ENCODE measurements around the gene DCAF11.

DCAF11 gene

GRCh38 chr14:24139272-24139934 is 24.8 kb downstream of the DCAF11 start:
- DNase-seq (ENCODE audit: low spot score): no peak

GRCh38 chr14:24141097-24141880 is 26.7 kb downstream of the DCAF11 start, which contains the start of gene EMC9:
TSS of gene EMC9 (minus strand) at chr14:24141591. CDS start at chr14:24141304, 287 bp downstream.
- DNase-seq (ENCODE audit: low spot score): peak; percentile 99

- DNase-seq (ENCODE audit: low spot score): no peak
Observed at GRCh38 chr14:24143511-24143910, 28.9 kb downstream of the DCAF11 start.

- DNase-seq (ENCODE audit: low spot score): no peak
Observed at GRCh38 chr14:24144451-24144850, 29.9 kb downstream of the DCAF11 start.

- no peak for DNase-seq (ENCODE audit: low spot score)
Observed at GRCh38 chr14:24145219-24145618, 30.6 kb downstream of the DCAF11 start.

- no peak for DNase-seq (ENCODE audit: low spot score)
Observed at GRCh38 chr14:24145690-24146452, 31.3 kb downstream of the DCAF11 start.

GRCh38 chr14:24146453-24146977 is 31.9 kb downstream of the DCAF11 start, which contains the start of gene PSME2:
TSS of gene PSME2 (minus strand) at chr14:24146610. CDS start at chr14:24146581, 29 bp downstream.
- peak; percentile 88 for DNase-seq (ENCODE audit: low spot score)

GRCh38 chr14:24146978-24147760 is 32.6 kb downstream of the DCAF11 start, which contains the start of gene RNF31:
TSS of gene RNF31 (plus strand) at chr14:24147498. CDS start at chr14:24147699, 201 bp downstream.
- DNase-seq (ENCODE audit: low spot score): peak; percentile 99

- no peak for DNase-seq (ENCODE audit: low spot score)
Observed at GRCh38 chr14:24147761-24148428, 33.3 kb downstream of the DCAF11 start.

GRCh38 chr14:24149302-24149969 is 34.9 kb downstream of the DCAF11 start:
- DNase-seq (ENCODE audit: low spot score): no peak

- DNase-seq (ENCODE audit: low spot score): no peak
Observed at GRCh38 chr14:24150061-24150460, 35.5 kb downstream of the DCAF11 start.

- no peak for DNase-seq (ENCODE audit: low spot score)
Observed at GRCh38 chr14:24150567-24150966, 36.0 kb downstream of the DCAF11 start.

GRCh38 chr14:24150993-24151392 is 36.4 kb downstream of the DCAF11 start:
- no peak for DNase-seq (ENCODE audit: low spot score)

- no peak for DNase-seq (ENCODE audit: low spot score)
Observed at GRCh38 chr14:24151404-24152080, 37.0 kb downstream of the DCAF11 start.

GRCh38 chr14:24155100-24155499 is 40.5 kb downstream of the DCAF11 start:
- no peak for DNase-seq (ENCODE audit: low spot score)

GRCh38 chr14:24156840-24157239 is 42.3 kb downstream of the DCAF11 start:
- DNase-seq (ENCODE audit: low spot score): no peak

- DNase-seq (ENCODE audit: low spot score): no peak
Observed at GRCh38 chr14:24157331-24157730, 42.8 kb downstream of the DCAF11 start.

GRCh38 chr14:24159777-24160498 is 45.4 kb downstream of the DCAF11 start:
- no peak for DNase-seq (ENCODE audit: low spot score)

GRCh38 chr14:24160499-24160849 is 45.9 kb downstream of the DCAF11 start:
- DNase-seq (ENCODE audit: low spot score): no peak
